Activated CD4-positive, alpha-beta T cell treated with anti-CD3 and anti-CD28 coated beads for 36 hours (primary cell): ENCODE measurements around the gene PCGF5. TPM values are rescaled to one million over a fixed set of nuclear protein-coding genes. Genes with fewer than 3 reads are reported as not detected.
"Not testable (repeated sequence)": the region's sequence is repeated elsewhere in the genome, so short reads cannot be mapped to it uniquely, and the experiment has no call there.

ENCODE experiments used
- ATAC-seq: fragments of 200-7000 bp; cut with Tn5 transposase; one replicate; pipeline ENCODE4 v1.10.0; 2021; ENCODE audit warnings: mild to moderate bottlenecking, moderate library complexity
- CTCF ChIA-PET: fragments of 350-600 bp; sonication (Branson Sonifier 250); formaldehyde crosslinking; loops from one replicate; lab custom pipeline; 2021; ENCODE audit warnings: antibody characterized with exemption; lab: Charles Lee
- POLR2A ChIA-PET: fragments of 350-600 bp; sonication (Branson Sonifier 250); formaldehyde crosslinking; loops from one replicate; lab custom pipeline; 2021; ENCODE audit warnings: antibody characterized with exemption, inconsistent platforms; lab: Charles Lee
- DNase-seq: peaks from one replicate; pipeline ENCODE4 v3.0.0-alpha.2; 2020
- H3K27ac Mint-ChIP-seq: one replicate; pipeline ENCODE4 v1.8.0; 2021; ENCODE audit warnings: mixed read lengths
- H3K27me3 Mint-ChIP-seq: one replicate; pipeline ENCODE4 v1.8.0; 2021; ENCODE audit warnings: mixed read lengths
- H3K36me3 Mint-ChIP-seq: one replicate; pipeline ENCODE4 v1.8.0; 2021; ENCODE audit warnings: low read depth, mixed read lengths
- H3K4me1 Mint-ChIP-seq: one replicate; pipeline ENCODE4 v1.8.0; 2021; ENCODE audit warnings: mixed read lengths
- H3K4me3 Mint-ChIP-seq: one replicate; pipeline ENCODE4 v1.8.0; 2021; ENCODE audit warnings: mild to moderate bottlenecking, moderate library complexity, mixed read lengths
- H3K9me3 Mint-ChIP-seq: one replicate; pipeline ENCODE4 v1.8.0; 2021; ENCODE audit warnings: low read depth, mixed read lengths
- intact Hi-C, 2 experiments: fragments of 100-400 bp; cut with DNase I in 1 of 2; cut with micrococcal nuclease in 1 of 2; formaldehyde crosslinking; loops; one replicate each; pipeline versions ENCODE4 v1.14.2 to v1.15.1; 2022 to 2024; cut with DNase I, micrococcal nuclease
- total RNA-seq, 2 experiments: library from RNA; stranded (reverse); gene quantifications; one replicate each; pipeline ENCODE4 v1.2.3, GENCODE V29; 2021

The PCGF5 gene
- total RNA-seq, 2 experiments from 2014 or later = 36.5 to 44.3 TPM

DNA sequence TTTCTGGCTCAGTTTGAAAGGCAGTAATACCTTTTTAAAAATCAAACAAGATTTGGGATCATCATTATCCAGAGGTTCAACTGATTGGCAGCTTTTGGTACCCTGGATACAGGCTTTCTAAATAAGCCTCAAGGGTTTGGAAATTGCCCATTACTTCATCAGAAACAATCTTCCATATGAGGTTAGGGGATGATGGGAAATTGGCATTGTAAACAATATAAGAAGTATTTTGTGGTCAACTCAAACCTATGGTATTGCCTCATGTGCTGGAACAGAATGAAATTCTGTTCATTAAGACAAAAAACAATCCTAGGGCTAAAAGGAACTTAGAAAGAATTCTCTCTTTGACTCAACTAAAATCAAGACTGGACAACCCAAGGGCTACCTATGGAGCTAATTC lies 97.1 kb downstream of the PCGF5 start:
- peaks cover 11% of the 10 kb centered on the region for H3K4me1 Mint-ChIP-seq
- ATAC-seq (no peak), DNase-seq (no peak)
- H3K27ac Mint-ChIP-seq = no peak overlapping the region
- no peak overlapping the region for H3K4me3 Mint-ChIP-seq
- no peaks in the 10 kb centered on the region for H3K36me3 Mint-ChIP-seq
- no peaks in the 10 kb centered on the region for H3K9me3 Mint-ChIP-seq
- ChIA-PET POLR2A (no interaction called here), CTCF (interaction anchor here (0.6 kb wide), 1 partner anchor 279 kb away, joined by 3 read pairs; no protein-coding TSS in a partner anchor)
- intact Hi-C loops = no loop called here
- H3K27me3 Mint-ChIP-seq = peaks cover 5% of the 10 kb centered on the region

GRCh38 chr10:91319336-91319735 lies 98.9 kb downstream of the PCGF5 start:
- Mint-ChIP-seq H3K4me1 (peaks cover 2% of the 10 kb centered on the region), H3K4me3 (no peak overlapping the region), H3K27me3 (peaks cover 4% of the 10 kb centered on the region), H3K9me3 (no peaks in the 10 kb centered on the region), H3K27ac (no peak overlapping the region), H3K36me3 (no peaks in the 10 kb centered on the region)
- POLR2A ChIA-PET = no interaction called here
- DNase-seq (no peak), ATAC-seq (no peak)
- intact Hi-C loops = no loop called here
- CTCF ChIA-PET = no interaction called here

DNA sequence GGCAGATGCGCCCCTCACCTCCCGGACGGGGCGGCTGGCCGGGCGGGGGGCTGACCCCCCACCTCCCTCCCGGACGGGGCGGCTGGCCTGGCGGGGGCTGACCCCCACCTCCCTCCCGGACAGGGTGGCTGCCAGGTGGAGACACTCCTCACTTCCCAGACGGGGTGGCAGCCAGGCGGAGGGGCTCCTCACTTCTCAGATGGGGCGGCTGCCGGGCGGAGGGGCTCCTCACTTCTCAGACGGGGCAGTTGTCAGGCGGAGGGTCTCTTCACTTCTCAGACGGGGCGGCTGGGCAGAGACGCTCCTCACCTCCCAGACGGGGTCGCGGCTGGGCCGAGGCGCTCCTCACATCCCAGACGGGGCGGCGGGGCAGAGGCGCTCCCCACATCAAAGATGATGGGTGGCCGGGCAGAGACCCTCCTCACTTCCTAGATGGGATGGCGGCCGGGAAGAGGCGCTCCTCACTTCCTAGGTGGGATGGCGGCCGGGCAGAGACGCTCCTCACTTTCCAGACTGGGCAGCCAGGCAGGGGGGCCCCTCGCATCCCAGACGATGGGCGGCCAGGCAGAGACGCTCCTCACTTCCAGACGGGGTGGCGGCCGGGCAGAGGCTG lies 102.9 kb downstream of the PCGF5 start:
- DNase-seq, POLR2A ChIA-PET, H3K4me3 Mint-ChIP-seq, H3K27me3 Mint-ChIP-seq, CTCF ChIA-PET, H3K9me3 Mint-ChIP-seq, H3K4me1 Mint-ChIP-seq, H3K36me3 Mint-ChIP-seq, H3K27ac Mint-ChIP-seq, ATAC-seq, intact Hi-C loops: not testable (repeated sequence)

GRCh38 chr10:91328320-91328984 lies 108.0 kb downstream of the PCGF5 start:
- Mint-ChIP-seq H3K36me3 (no peaks in the 10 kb centered on the region), H3K4me3 (no peak overlapping the region), H3K27ac (no peak overlapping the region), H3K27me3 (peaks cover 2% of the 10 kb centered on the region), H3K4me1 (no peaks in the 10 kb centered on the region), H3K9me3 (no peaks in the 10 kb centered on the region)
- ChIA-PET POLR2A (no interaction called here), CTCF (interaction anchor here (1.0 kb wide), 1 partner anchor 12 kb away, joined by 3 read pairs; no protein-coding TSS in a partner anchor)
- DNase-seq (no peak), ATAC-seq (no peak)
- intact Hi-C loops = no loop called here

Other genes starting within 250 kb of the PCGF5 start
- 1 to 10 TPM; 3.5 to 9.7 TPM for gene HECTD2, start 189.7 kb downstream of the PCGF5 start, total RNA-seq